ENCODE results near the gene AFG3L2. TPM values are rescaled to one million over a fixed set of nuclear protein-coding genes. Genes with fewer than 3 reads are reported as not detected.

The AFG3L2 gene
- total RNA-seq, 1 experiment from 2014 or later = 73.5 TPM

DNA sequence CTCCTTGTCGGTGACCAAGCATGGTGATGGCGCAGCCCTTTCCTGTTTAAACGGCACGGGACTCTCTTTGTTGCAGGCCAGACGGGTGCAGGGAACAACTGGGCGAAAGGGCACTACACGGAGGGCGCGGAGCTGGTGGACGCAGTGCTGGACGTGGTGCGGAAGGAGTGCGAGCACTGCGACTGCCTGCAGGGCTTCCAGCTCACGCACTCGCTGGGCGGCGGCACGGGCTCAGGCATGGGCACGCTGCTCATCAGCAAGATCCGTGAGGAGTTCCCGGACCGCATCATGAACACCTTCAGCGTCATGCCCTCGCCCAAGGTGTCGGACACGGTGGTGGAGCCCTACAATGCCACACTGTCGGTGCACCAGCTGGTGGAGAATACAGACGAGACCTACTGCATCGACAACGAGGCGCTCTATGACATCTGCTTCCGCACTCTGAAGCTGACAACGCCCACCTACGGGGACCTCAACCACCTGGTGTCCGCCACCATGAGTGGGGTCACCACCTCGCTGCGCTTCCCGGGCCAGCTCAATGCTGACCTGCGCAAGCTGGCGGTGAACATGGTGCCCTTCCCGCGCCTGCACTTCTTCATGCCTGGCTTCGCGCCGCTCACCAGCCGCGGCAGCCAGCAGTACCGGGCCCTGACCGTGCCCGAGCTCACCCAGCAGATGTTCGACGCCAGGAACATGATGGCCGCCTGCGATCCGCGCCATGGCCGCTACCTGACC is 51.9 kb downstream of the AFG3L2 start:
- Histone ChIP-seq H3K9ac (ENCODE audit: extremely low read depth, insufficient read length, low read length) (no peak overlapping the region), H4K91ac (ENCODE audit: insufficient read length, low read depth, low read length) (no peak overlapping the region), H2BK12ac (ENCODE audit: insufficient read length, low read depth, low read length) (no peak overlapping the region), H3K18ac (ENCODE audit: insufficient read length, low read depth, low read length) (no peak overlapping the region), H2AK5ac (ENCODE audit: insufficient read length, low read length) (no peak overlapping the region), H3K23me2 (ENCODE audit: insufficient read length, low read depth, low read length, poor library complexity, severe bottlenecking) (no peaks in the 10 kb centered on the region), H2BK120ac (ENCODE audit: low read depth, low read length, poor library complexity, severe bottlenecking) (no peak overlapping the region), H2BK15ac (ENCODE audit: low read depth, low read length) (no peak overlapping the region), H3K4me1 (ENCODE audit: insufficient read depth, low read length) (no peaks in the 10 kb centered on the region), H4K20me1 (ENCODE audit: control insufficient read depth, insufficient read depth, insufficient read length) (no peaks in the 10 kb centered on the region), H3K56ac (ENCODE audit: insufficient read length, low read depth, low read length) (no peak overlapping the region), H3K79me2 (ENCODE audit: insufficient read depth, low read length) (peaks cover 2% of the 10 kb centered on the region; the same call in 1 of the 2 replicates), H4K8ac (replicated peaks; ENCODE audit: insufficient read length, low read depth, low read length) (no peak overlapping the region), H3K4ac (ENCODE audit: low read depth, low read length) (no peak overlapping the region), H3K9me3 (ENCODE audit: control insufficient read depth, low read depth, low read length) (no peaks in the 10 kb centered on the region), H3K79me1 (ENCODE audit: insufficient read depth, low read depth, low read length, poor library complexity, severe bottlenecking) (no peaks in the 10 kb centered on the region), H3K14ac (ENCODE audit: insufficient read depth, low read length) (no peak overlapping the region), H3K27me3 (ENCODE audit: insufficient read depth, low read length) (no peaks in the 10 kb centered on the region), H2BK5ac (ENCODE audit: insufficient read length, low read length) (no peak overlapping the region), H2BK20ac (ENCODE audit: low read depth, low read length, poor library complexity, severe bottlenecking) (no peak overlapping the region), H3K27ac (ENCODE audit: insufficient read length, low read depth, low read length) (no peak overlapping the region), H2AFZ (ENCODE audit: low read length) (no peak overlapping the region), H4K5ac (ENCODE audit: insufficient read length, low read depth, low read length) (no peak overlapping the region), H3K4me2 (ENCODE audit: insufficient read depth, insufficient read length, low read length) (no peak overlapping the region), H3T11ph (ENCODE audit: low read length) (no peak overlapping the region), H3K23ac (ENCODE audit: insufficient read length, low read depth, low read length) (no peak overlapping the region)
- WGBS (ENCODE audit: extremely low coverage, insufficient read length, low lambda C conversion rate) = no CpG with 5 or more reads among the region's 58 CpGs
- Mint-ChIP-seq H3K27me3 (ENCODE audit: low read depth) (no peaks in the 10 kb centered on the region), H3K9me3 (no peaks in the 10 kb centered on the region; a peak in 1 of 5 replicates), H3K36me3 (ENCODE audit: insufficient read depth in 1 of 3, low read depth in 3 of 3) (peaks cover 37 to 86% (median 67%) of the 10 kb centered on the region in 3 experiments; a peak in 6 of 7 replicates), H3K4me3 (no peak overlapping the region), H3K4me1 (peaks cover 12 to 13% of the 10 kb centered on the region in 2 experiments; a peak in 3 of 4 replicates), H3K27ac (no peak overlapping the region)
- TF ChIP-seq, protein P1, sequence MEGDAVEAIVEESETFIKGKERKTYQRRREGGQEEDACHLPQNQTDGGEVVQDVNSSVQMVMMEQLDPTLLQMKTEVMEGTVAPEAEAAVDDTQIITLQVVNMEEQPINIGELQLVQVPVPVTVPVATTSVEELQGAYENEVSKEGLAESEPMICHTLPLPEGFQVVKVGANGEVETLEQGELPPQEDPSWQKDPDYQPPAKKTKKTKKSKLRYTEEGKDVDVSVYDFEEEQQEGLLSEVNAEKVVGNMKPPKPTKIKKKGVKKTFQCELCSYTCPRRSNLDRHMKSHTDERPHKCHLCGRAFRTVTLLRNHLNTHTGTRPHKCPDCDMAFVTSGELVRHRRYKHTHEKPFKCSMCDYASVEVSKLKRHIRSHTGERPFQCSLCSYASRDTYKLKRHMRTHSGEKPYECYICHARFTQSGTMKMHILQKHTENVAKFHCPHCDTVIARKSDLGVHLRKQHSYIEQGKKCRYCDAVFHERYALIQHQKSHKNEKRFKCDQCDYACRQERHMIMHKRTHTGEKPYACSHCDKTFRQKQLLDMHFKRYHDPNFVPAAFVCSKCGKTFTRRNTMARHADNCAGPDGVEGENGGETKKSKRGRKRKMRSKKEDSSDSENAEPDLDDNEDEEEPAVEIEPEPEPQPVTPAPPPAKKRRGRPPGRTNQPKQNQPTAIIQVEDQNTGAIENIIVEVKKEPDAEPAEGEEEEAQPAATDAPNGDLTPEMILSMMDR (conservative IDR thresholded peaks at IDR 0.05) = no peak
- DNase-seq = no peak
